Testis (tissue), 2 donors: ENCODE data around the gene IGFBP6.

Experiments
- CTCF ChIP-seq, 3 experiments: fragments of 450-650 bp in 2 of 3; fragments of 200-600 bp in 1 of 3; sonication (generic) in 1 of 3; IDR thresholded peaks; one replicate each; pipeline ENCODE4 v1.5.1; 2016 to 2019; ENCODE audit warnings: antibody characterized with exemption in 3 of 3, mild to moderate bottlenecking in 2 of 3, moderate library complexity in 1 of 3
- POLR2A ChIP-seq: fragments of 450-650 bp; IDR thresholded peaks from one replicate; pipeline ENCODE4 v1.6.1; 2017; ENCODE audit warnings: antibody characterized with exemption, mild to moderate bottlenecking, moderate library complexity

GRCh38 chr12:53120685-53121525, 23.4 kb downstream of the IGFBP6 start:
- no peak for TF ChIP-seq POLR2A
- TF ChIP-seq CTCF (IDR thresholded peaks at IDR 0.05), result no peak
